Measurements from ENCODE around the gene NEK10.

The NEK10 gene

DNA sequence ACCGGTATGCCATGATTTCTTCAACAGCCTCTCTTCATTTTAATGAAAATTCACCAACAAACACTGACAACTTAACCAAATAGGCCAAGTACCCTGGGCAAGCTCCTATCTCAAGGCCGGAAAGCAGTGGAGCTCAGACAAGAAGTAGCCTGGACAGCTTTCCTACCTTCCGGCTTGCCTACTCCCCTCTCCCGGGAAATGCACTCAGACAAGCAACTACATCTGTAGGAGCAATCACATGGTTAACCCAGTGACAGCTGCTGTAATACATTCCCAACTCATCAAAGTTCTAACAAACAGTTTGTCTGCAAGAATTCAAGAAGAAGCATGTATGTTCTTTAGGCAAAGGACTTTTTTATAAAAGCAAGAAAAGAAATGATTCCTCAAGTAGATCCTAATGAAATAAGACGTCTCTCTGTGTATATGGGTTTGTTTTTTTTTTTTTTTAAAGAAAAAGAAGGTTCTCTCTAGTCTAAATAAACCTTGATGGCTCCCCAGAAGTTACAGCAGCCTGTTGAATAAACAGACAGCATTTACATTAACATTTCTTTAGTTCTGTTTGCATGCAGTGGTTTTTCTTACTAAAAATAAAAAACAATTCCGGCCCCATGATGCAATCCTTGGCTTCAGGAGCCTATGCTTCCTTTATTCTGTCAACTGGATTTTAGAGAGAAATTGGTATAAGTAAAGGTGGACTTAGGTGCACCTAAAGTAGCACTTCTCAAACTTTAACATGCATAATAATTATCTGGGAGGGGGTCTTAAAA is 278.7 kb downstream of the NEK10 start:
- DNase-seq, result no peak

- no peak for DNase-seq
Observed at GRCh38 chr3:27089645-27090044, 279.5 kb downstream of the NEK10 start.

DNA sequence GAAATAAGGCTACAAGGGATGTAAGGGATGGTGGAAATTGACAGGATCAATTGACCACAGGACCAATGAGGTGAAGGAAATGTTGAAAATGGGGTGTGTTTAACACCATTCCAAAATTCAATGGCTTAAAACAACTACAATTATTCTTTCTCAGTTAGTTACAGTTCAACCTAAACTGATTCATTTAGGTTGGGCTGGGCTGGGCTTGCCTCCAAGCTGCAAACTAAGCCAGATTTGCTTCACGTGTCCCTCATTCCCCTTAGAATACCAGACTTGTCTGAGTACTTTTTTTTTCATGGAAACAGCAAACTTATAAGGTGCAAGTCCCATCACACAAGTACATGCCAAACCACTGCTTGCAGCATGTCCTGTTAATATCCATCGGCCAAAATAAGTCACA is 280.1 kb downstream of the NEK10 start:
- no peak for DNase-seq

DNA sequence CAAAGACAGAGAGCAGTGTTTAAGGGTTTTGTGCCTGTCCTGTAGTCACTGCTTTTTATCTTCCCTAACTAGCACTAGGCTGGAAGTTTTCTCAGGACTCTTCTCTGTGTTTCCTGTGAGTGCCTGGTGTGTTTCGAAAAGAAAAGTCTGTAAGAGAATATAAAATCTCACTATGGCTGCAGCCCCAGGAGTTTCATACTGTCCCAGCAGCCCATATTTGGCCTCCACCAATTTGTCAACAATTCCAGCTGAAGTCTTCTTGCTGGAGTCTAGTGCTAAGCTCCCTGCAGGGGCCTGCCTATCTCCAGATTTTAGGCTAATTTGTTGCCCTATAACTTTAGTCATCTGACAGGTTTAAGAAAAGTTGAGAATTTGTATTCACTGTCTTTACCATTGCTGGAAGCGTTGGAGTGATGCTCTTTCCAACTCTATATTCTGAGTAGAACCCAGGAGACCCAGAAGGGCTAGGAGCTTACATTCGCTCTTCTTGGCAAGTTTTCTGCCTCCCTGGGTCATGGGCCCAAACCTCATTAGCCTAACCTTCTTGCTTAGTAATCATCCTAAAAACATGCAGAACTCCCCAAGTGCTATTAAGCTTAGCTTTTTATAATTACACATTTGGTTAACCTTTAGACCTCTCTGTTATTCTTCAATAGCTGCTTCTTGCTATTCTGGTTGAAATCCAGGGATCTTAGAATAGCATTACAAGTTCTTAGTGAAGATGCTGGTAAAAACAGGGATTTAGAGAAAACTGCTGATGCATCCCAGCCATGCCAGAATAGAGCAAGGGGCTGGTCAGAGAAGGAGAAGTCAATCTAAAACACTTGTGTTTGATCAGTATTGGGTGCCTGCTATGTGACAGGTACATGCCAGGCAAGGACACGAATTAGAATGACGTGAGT is 283.1 kb downstream of the NEK10 start:
- DNase-seq, result no peak

DNA sequence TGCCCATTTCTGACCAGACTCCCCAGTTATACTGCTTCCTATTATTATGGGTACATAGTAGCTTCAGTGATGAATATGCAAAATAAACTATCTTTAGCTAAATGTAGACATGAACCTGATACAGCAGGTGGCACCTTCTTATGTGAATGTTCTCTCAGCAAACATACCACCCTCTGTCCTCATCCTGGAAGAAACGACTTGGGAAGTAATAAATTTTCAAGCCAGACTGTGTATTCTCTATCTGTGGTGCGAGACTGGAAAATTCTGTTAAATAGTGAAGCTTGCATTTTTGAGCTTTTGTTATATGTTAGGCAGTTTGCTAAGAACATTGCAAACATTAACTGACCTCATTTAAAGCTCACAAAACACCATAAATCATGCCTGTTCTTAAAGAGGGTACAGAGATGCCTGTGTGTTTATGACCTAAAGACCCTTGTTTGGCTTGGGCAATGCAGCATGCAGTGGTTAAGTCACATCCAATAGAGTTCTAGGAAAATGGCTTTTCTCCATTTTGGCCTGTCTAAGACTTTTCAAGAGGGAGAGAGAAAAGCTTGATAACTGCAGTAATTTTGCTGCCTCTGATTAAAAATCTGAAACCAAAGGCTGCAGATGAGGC is 287.1 kb downstream of the NEK10 start:
- DNase-seq, result no peak

GRCh38 chr3:27081566-27081965 is 287.6 kb downstream of the NEK10 start:
- no peak for DNase-seq

- DNase-seq, result no peak
Observed at GRCh38 chr3:27080258-27080525, 289.0 kb downstream of the NEK10 start.

DNA sequence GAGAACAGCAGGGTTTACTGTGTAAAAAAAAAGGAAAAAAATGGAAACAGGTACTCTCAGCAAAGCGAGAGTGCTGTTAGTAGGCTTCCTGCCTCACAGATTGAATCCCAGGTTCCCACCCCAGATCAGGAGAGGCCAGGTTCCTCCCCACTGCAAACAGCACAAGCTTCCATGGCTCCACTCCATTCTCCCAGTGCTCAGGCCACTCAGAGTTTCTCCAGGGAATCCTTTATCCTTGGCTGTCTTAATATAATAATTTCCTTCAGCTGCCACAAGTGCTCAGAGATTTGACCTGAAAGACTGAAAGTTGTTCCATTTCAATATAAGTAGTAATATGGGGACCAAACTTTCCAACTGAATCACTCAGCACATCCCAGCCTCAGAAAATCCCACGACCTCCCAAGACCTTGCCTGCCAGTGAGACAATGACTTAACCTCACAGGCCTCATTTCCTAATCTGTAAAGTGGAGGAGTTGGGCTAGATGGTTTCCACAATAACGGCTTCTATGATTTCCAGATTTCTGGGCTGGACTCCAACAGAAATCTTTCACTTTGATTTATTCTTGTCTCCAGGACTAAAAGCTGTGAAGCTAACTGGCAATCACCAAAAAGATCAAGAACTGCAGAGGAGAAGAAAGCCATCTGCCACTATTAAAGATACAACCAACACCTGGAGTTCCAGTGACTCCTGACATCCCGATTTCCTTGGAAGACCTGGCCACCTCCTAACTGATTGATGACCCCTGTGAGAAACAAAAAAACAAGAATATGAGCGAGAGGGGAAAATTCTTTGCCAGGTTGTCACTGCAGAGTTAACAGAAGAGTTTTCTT is 289.5 kb downstream of the NEK10 start:
- DNase-seq, result no peak

GRCh38 chr3:27078246-27078913 is 290.8 kb downstream of the NEK10 start:
- DNase-seq, result no peak

- no peak for DNase-seq
Observed at GRCh38 chr3:27076815-27077630, 292.2 kb downstream of the NEK10 start.

GRCh38 chr3:27074914-27075313 is 294.3 kb downstream of the NEK10 start:
- DNase-seq, result no peak

GRCh38 chr3:27073912-27074311 is 295.3 kb downstream of the NEK10 start:
- no peak for DNase-seq

DNA sequence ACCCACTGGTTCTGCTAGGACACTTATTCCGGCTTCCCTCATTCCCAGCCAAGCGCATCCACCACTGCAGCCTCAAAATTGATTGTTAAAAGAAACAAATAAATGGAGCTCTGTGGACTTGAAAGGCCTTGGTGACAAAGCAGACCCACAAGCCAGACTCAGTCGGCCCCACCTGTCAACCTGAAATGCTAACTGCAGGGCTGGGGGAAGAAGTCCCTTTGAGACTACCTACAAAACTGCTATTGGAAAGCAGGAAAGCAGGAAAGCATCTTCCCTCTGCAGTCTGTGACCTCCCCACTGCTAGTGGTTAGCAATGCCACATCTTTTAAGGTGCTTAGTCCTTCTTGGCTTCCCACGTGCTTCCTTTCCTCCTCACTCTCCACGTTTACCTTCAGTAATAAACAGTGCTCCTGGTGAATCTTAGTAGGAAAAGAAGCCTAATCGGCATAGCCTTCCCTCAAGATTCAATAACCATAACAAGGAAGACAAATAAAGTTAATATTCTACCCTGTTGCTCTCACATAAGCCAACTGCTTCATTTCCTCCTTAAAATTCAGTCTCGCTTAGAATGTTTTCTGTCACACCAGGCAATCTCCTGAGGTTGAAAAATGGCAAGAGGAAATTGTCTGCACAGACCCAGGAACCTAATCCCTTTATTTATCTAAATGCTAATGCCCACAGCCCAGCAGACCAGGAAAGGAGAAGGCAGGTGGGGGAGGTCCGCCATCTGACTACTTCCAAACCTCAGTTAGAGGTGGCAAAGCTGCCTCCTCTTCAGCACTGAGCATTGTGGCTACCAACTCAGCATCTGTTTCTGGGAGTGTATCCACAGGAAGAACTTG is 296.2 kb downstream of the NEK10 start:
- DNase-seq, result no peak

- no peak for DNase-seq
Observed at GRCh38 chr3:27060336-27060735, 308.8 kb downstream of the NEK10 start.
